Endothelial cell of umbilical vein (primary cell): ENCODE data around the gene IL6ST.

Source experiments
- CTCF ChIP-seq, 2 donors: IDR thresholded peaks; 1 replicate in 1 of 2; 2 replicates in 1 of 2; pipeline ENCODE4 v1.5.1; 2011; ENCODE audit warnings: low read length in 2 of 2, mild to moderate bottlenecking in 2 of 2, moderate library complexity in 2 of 2, control low read depth in 1 of 2, inconsistent platforms in 1 of 2, low read depth in 1 of 2; ENCODE audit not compliant: insufficient read depth in 1 of 2; ENCODE audit errors: extremely low read depth in 1 of 2
- POLR2A ChIP-seq: IDR thresholded peaks from 2 replicates; pipeline ENCODE4 v1.6.1; 2012; ENCODE audit warnings: low read depth, mild to moderate bottlenecking, control low read depth, low read length

GRCh38 chr5:56025151-56025885 lies 30.6 kb upstream of the IL6ST start:
- no peak for TF ChIP-seq CTCF (IDR thresholded peaks at IDR 0.05; ENCODE audit: extremely low read depth in 1 of 2, insufficient read depth in 1 of 2, low read depth in 1 of 2, low read length in 2 of 2)
- TF ChIP-seq POLR2A: no peak
